ENCODE measurements around the gene RGMA.

Gene RGMA

DNA sequence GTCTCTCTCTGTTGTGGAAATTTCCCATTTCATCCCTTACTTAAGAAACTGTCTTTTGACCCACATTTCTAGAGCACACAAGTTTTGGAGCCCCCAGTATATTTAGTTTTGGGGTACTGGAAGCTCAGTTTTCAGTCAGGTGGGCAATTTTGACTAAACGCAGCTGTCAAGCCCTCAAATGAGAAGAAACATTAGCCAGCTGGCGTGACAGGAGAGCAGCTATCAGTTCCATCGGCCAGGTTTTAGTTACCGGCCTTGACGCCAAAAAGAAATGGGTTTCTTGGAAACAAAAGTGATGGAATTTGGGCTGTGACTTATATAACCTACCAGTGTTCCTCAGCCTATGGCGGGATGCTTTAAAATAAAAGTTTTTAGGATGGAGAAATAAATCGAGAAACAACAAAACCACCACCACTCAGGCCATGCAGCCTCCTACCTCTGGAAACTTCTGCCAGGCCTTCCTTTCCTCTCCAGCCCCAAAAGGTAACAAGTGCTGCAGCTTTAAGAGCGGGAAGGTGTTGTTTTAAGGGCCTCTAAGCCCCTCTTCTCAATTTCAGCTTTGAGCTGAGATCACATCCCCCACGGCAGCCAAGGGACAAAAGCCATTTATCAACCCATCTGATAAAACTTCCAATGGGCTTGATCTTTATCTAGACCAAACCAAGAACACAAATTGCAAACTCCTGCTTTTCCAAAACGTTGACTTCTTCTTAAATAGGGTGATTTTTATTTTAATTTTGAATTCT lies 18.3 kb downstream of the RGMA start:
- DNase-seq (ENCODE audit: insufficient read length, low spot score) (no peak), FAIRE-seq (no peak)
- TF ChIP-seq PAX5 (IDR thresholded peaks at IDR 0.05; ENCODE audit: insufficient read depth, low read length, severe bottlenecking) (no peak), POLR2A (IDR thresholded peaks at IDR 0.05; ENCODE audit: low read depth, low read length) (no peak), TAF1 (IDR thresholded peaks at IDR 0.05; ENCODE audit: low read depth, low read length) (no peak), POLR2AphosphoS5 (IDR thresholded peaks at IDR 0.05; ENCODE audit: low read depth, low read length) (no peak), POU2F2 (IDR thresholded peaks at IDR 0.05; ENCODE audit: low read depth, low read length) (no peak), SPI1 (IDR thresholded peaks at IDR 0.05; ENCODE audit: low read depth, low read length) (no peak)

DNA sequence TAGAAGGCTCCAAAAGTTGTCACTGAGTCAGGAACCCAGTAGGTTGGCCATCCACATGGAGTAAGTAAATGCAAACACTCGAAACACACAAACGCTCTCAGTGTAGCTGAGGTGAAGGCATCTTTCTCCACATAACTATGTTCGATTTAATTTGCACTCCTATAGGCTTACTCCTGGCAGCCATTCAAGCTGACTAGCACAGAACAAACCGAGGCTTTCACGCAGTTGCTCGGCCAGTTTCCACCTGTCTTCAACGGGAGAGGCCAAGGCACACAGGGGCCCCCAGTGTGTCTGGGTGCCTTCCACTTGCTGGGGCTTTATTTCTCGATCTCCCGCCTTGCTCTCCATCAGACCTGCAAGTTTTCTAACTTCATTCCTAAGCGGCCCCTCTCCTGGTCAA lies 18.9 kb downstream of the RGMA start:
- no peak for FAIRE-seq
- no peak for DNase-seq (ENCODE audit: insufficient read length, low spot score)
- TF ChIP-seq TAF1 (IDR thresholded peaks at IDR 0.05; ENCODE audit: low read depth, low read length): no peak
- TF ChIP-seq POU2F2 (IDR thresholded peaks at IDR 0.05; ENCODE audit: low read depth, low read length): no peak
- no peak for TF ChIP-seq POLR2A (IDR thresholded peaks at IDR 0.05; ENCODE audit: low read depth, low read length)
- no peak for TF ChIP-seq PAX5 (IDR thresholded peaks at IDR 0.05; ENCODE audit: insufficient read depth, low read length, severe bottlenecking)
- TF ChIP-seq POLR2AphosphoS5 (IDR thresholded peaks at IDR 0.05; ENCODE audit: low read depth, low read length): no peak
- TF ChIP-seq SPI1 (IDR thresholded peaks at IDR 0.05; ENCODE audit: low read depth, low read length): no peak

DNA sequence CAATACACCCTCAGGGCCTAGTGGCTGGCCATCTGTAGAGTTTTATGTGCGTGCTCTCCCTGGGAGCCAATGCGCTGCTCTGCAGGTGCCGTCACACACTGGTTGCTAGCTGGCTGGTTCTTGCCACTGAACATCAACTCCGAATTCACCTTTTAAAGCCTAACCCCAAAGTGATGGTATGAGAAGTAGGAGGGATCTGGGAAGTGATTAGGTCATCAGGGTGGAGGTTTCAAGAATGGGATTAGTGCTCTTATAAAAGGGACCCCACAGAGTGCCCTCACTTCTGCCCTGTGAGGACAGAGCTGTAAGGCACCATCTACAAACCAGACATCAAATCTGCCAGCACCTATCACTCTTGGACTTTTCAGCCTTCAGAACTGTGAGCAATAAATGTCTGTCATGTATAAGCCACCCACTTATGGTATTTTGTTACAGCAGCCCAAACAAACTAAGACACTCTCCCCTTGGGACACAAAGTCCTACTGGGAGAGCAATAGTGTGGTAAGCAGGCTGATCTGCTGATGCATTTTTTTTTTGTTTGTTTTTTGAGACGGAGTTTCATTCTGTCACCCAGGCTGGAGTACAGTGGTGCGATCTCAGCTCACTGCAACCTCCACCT lies 20.3 kb downstream of the RGMA start:
- TF ChIP-seq POLR2AphosphoS5 (IDR thresholded peaks at IDR 0.05; ENCODE audit: low read depth, low read length) (no peak), TAF1 (IDR thresholded peaks at IDR 0.05; ENCODE audit: low read depth, low read length) (no peak), SPI1 (IDR thresholded peaks at IDR 0.05; ENCODE audit: low read depth, low read length) (no peak), PAX5 (IDR thresholded peaks at IDR 0.05; ENCODE audit: insufficient read depth, low read length, severe bottlenecking) (no peak), POU2F2 (IDR thresholded peaks at IDR 0.05; ENCODE audit: low read depth, low read length) (no peak), POLR2A (IDR thresholded peaks at IDR 0.05; ENCODE audit: low read depth, low read length) (no peak)
- DNase-seq (ENCODE audit: insufficient read length, low spot score): no peak
- no peak for FAIRE-seq

DNA sequence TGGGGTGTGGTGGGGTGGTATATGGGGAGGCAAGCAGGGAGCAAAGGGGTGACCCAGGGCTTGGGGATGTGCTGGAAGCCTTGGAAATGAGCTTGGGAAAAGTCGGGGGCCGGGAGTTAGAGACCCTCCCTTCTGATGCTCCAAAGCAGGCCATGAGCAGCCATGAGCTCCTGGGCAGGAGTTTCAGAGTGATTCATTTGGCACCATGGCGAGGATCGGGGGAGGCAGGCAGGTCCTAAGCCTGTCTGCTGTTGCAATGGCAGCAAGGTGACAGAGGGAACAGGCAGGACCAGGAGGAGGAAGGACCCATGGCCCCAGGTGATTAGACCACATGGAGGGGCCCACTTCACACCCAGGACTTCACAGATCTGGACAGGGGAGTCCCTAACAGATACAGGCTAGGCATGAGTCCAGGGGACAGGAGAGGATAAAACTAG lies 21.3 kb downstream of the RGMA start:
- no peak for TF ChIP-seq SPI1 (IDR thresholded peaks at IDR 0.05; ENCODE audit: low read depth, low read length)
- no peak for TF ChIP-seq TAF1 (IDR thresholded peaks at IDR 0.05; ENCODE audit: low read depth, low read length)
- no peak for TF ChIP-seq PAX5 (IDR thresholded peaks at IDR 0.05; ENCODE audit: insufficient read depth, low read length, severe bottlenecking)
- no peak for TF ChIP-seq POLR2A (IDR thresholded peaks at IDR 0.05; ENCODE audit: low read depth, low read length)
- TF ChIP-seq POU2F2 (IDR thresholded peaks at IDR 0.05; ENCODE audit: low read depth, low read length): no peak
- no peak for TF ChIP-seq POLR2AphosphoS5 (IDR thresholded peaks at IDR 0.05; ENCODE audit: low read depth, low read length)
- FAIRE-seq (no peak), DNase-seq (ENCODE audit: insufficient read length, low spot score) (no peak)

DNA sequence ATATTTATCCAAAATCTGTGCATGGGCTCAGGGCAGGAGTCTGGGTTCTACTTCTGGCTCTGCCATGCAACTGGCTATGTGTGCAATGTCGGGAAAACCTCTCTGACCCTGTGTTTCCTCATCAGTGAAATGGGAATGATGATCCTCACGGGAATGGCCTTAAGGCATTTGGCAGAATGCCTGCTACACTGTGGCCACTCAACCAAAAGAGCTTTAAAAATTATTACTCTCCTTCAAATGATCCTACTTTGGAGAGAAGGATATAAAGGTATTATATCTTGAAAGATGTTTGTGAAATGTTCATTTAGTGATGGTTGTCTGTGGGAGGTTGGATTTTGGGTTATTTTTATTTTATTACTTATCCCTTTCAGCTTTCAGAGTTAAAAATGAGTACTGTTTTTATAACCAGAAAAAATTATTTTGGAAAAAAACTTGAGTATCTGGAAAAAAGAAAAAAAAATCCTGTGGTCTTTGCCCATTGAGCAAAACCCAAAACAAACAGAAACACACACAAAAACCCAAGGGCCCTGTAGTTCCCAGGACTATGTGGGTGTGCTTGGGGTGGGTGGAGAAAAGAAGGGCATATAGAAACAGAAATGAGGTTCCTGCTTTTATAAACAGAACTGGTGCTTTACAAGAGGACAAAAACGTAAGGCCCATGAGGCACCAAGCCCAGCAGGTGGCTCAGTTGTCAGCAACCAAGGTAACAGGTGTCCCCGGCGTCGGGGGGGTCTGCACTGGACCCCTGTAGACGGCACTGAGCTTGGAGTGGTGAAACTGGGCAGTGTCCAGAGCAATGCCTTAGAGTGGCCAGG lies 22.0 kb downstream of the RGMA start:
- DNase-seq (ENCODE audit: insufficient read length, low spot score) (no peak), FAIRE-seq (no peak)
- no peak for TF ChIP-seq PAX5 (IDR thresholded peaks at IDR 0.05; ENCODE audit: insufficient read depth, low read length, severe bottlenecking)
- no peak for TF ChIP-seq POU2F2 (IDR thresholded peaks at IDR 0.05; ENCODE audit: low read depth, low read length)
- TF ChIP-seq POLR2A (IDR thresholded peaks at IDR 0.05; ENCODE audit: low read depth, low read length): no peak
- TF ChIP-seq SPI1 (IDR thresholded peaks at IDR 0.05; ENCODE audit: low read depth, low read length): no peak
- TF ChIP-seq POLR2AphosphoS5 (IDR thresholded peaks at IDR 0.05; ENCODE audit: low read depth, low read length): no peak
- TF ChIP-seq TAF1 (IDR thresholded peaks at IDR 0.05; ENCODE audit: low read depth, low read length): no peak

DNA sequence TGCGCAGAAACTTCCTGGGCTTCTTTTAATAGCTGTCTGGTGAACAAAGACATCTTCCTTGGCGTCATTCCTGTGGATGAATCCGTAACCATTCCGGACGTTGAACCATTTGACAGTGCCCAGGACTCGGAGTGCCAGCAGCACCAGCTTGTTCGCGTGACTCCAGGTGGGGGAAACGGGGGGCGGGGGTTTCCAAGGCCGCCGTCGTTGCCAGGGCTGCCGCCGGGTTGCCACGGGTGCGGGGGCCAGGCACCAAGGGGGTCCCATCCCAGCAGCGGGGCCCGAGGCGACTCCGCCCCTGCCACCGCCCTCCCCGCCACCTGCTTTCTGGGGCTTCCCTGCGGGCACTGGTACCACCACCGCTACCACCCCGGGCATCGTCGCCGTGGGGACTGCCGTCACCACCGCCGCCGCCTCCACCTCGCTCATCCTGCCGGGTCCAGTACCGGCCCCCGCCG lies 22.8 kb downstream of the RGMA start:
- TF ChIP-seq POLR2A (IDR thresholded peaks at IDR 0.05; ENCODE audit: low read depth, low read length): no peak
- TF ChIP-seq TAF1 (IDR thresholded peaks at IDR 0.05; ENCODE audit: low read depth, low read length): no peak
- TF ChIP-seq POU2F2 (IDR thresholded peaks at IDR 0.05; ENCODE audit: low read depth, low read length): no peak
- no peak for TF ChIP-seq PAX5 (IDR thresholded peaks at IDR 0.05; ENCODE audit: insufficient read depth, low read length, severe bottlenecking)
- no peak for TF ChIP-seq SPI1 (IDR thresholded peaks at IDR 0.05; ENCODE audit: low read depth, low read length)
- no peak for TF ChIP-seq POLR2AphosphoS5 (IDR thresholded peaks at IDR 0.05; ENCODE audit: low read depth, low read length)
- no peak for DNase-seq (ENCODE audit: insufficient read length, low spot score)
- FAIRE-seq: no peak

DNA sequence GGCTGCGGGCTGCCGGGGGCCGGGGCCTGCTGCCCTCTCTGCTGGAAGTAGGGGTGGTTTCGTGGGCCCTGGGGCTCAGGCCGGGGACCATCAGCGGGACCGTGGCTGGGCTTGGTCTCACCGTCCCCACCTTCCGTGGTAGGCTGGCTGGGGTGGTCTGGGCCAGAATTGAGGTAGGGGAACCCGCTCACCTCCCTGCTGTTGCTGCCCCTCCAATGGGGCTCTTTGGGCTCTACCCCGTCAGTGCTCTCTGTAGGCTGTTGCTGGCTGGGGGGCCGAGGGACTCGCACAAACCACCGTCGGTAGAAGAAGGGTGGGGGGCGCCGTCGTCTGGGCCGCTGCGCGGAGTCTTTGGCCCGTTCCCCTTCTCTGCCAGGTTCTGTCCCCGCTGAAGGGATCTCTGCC lies 23.4 kb downstream of the RGMA start:
- DNase-seq (ENCODE audit: insufficient read length, low spot score) (no peak), FAIRE-seq (no peak)
- no peak for TF ChIP-seq TAF1 (IDR thresholded peaks at IDR 0.05; ENCODE audit: low read depth, low read length)
- TF ChIP-seq POLR2A (IDR thresholded peaks at IDR 0.05; ENCODE audit: low read depth, low read length): no peak
- no peak for TF ChIP-seq SPI1 (IDR thresholded peaks at IDR 0.05; ENCODE audit: low read depth, low read length)
- TF ChIP-seq POLR2AphosphoS5 (IDR thresholded peaks at IDR 0.05; ENCODE audit: low read depth, low read length): no peak
- TF ChIP-seq POU2F2 (IDR thresholded peaks at IDR 0.05; ENCODE audit: low read depth, low read length): no peak
- no peak for TF ChIP-seq PAX5 (IDR thresholded peaks at IDR 0.05; ENCODE audit: insufficient read depth, low read length, severe bottlenecking)

DNA sequence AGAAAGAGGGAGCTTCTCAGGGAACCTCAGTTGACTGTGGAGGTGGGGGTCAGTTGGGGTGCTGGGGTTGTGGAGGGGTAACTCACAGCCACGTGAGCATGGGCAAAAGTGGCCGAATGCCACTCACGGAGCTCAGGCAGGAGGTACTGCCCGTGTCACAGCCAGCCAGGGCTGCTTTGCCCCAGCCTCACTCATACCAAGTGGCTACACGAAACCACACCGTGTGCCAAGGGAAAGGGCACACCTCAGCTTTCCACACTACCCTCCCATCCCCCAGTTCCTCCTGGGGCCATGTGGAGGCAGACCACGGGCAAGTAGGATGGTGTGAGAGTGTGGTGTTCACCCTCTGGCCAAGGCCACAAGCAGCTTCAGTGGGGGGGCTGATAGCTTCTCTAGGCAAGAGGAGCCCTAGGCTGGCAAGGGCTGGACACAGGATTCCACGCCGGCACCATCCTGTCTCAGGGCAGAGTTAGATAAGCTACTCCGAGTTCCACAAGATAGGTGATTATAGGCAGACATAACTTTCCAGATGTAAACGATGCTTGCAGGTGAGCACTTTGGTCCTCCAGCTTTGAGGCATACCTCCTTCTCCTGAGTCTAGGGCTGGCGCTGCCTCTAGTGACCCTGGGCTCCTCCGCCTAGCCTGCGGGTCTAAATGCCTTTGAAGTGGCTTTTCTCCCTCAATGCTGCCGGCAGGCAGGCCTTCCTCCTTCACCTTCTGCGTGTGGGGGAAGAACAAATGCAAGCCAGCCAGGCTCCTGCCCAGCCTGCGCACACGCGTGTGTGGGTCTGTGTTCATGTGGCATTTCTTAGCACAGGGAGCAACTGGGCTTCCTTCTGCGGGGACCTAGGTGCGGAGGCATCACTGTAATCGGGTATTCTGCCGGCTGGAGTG lies 25.0 kb downstream of the RGMA start:
- FAIRE-seq (no peak), DNase-seq (ENCODE audit: insufficient read length, low spot score) (no peak)
- TF ChIP-seq TAF1 (IDR thresholded peaks at IDR 0.05; ENCODE audit: low read depth, low read length) (no peak), PAX5 (IDR thresholded peaks at IDR 0.05; ENCODE audit: insufficient read depth, low read length, severe bottlenecking) (no peak), POLR2A (IDR thresholded peaks at IDR 0.05; ENCODE audit: low read depth, low read length) (no peak), POLR2AphosphoS5 (IDR thresholded peaks at IDR 0.05; ENCODE audit: low read depth, low read length) (no peak), SPI1 (IDR thresholded peaks at IDR 0.05; ENCODE audit: low read depth, low read length) (no peak), POU2F2 (IDR thresholded peaks at IDR 0.05; ENCODE audit: low read depth, low read length) (no peak)

Measured in GM12891 (cell line).